Effector memory CD4-positive, alpha-beta T cell (primary cell): Measurements from ENCODE around the gene RALGPS1.

Source experiments
- DNase-seq, 3 donors: peaks; one replicate each; pipeline ENCODE4 v3.0.0-alpha.2; 2020
- H3K27ac ChIP-seq: 2 replicates; pipeline ENCODE4 v1.7.0; 2013; ENCODE audit warnings: mild to moderate bottlenecking, low read length, moderate library complexity; ENCODE audit not compliant: insufficient read depth, poor library complexity, severe bottlenecking
- H3K27me3 ChIP-seq: replicated peaks from 2 replicates; pipeline ENCODE4 v1.7.0; 2013; ENCODE audit warnings: mild to moderate bottlenecking, low read length; ENCODE audit not compliant: insufficient read depth, control insufficient read depth, poor library complexity, severe bottlenecking
- H3K36me3 ChIP-seq: 2 replicates; pipeline ENCODE4 v1.7.0; 2013; ENCODE audit warnings: mild to moderate bottlenecking, low read length, moderate library complexity; ENCODE audit not compliant: control insufficient read depth, insufficient read depth
- H3K4me1 ChIP-seq: 2 replicates; pipeline ENCODE4 v1.7.0; 2013; ENCODE audit warnings: low read length, mild to moderate bottlenecking; ENCODE audit not compliant: control insufficient read depth, insufficient read depth, poor library complexity, severe bottlenecking
- H3K4me3 ChIP-seq: 2 replicates; pipeline ENCODE4 v1.7.0; 2013; ENCODE audit warnings: low read length, low read depth, mild to moderate bottlenecking; ENCODE audit not compliant: insufficient read depth, poor library complexity, severe bottlenecking
- H3K9me3 ChIP-seq: 2 replicates; pipeline ENCODE4 v1.7.0; 2013; ENCODE audit warnings: mild to moderate bottlenecking, low read length, moderate library complexity; ENCODE audit not compliant: control insufficient read depth
- total RNA-seq, 3 donors: gene quantifications; one replicate each; lab custom pipeline; 2026; lab: John Stamatoyannopoulos, UW

RALGPS1 gene
- 5.5 to 11.1 (median 9.9) reads per million in 3 donors for total RNA-seq

- peaks cover 10% of the 10 kb centered on the region for H3K4me1 ChIP-seq
- peak; percentile 78 to 84 (median 80) for DNase-seq
- no peak within 1 kb of the TSS for H3K27ac ChIP-seq
- H3K9me3 ChIP-seq = no peaks in the 10 kb centered on the region
- H3K4me3 ChIP-seq = peak within 1 kb of the TSS; percentile 46
- H3K27me3 ChIP-seq = no peaks in the 10 kb centered on the region
- no peaks in the 10 kb centered on the region for H3K36me3 ChIP-seq
Observed at GRCh38 chr9:126914458-126915280, at the start of gene RALGPS1. TSS of gene RALGPS1 (plus strand) at chr9:126914782. CDS start at chr9:126962290, 47,508 bp downstream.

- no peaks in the 10 kb centered on the region for H3K4me1 ChIP-seq
- no peaks in the 10 kb centered on the region for H3K36me3 ChIP-seq
- H3K27ac ChIP-seq = no peak overlapping the region
- H3K4me3 ChIP-seq = no peak overlapping the region
- no peaks in the 10 kb centered on the region for H3K9me3 ChIP-seq
- no peaks in the 10 kb centered on the region for H3K27me3 ChIP-seq
- DNase-seq = no peak
Observed at GRCh38 chr9:126869368-126869767, 45.2 kb upstream of the RALGPS1 start.

GRCh38 chr9:126872516-126872915 is 42.1 kb upstream of the RALGPS1 start:
- no peak overlapping the region for H3K4me3 ChIP-seq
- no peaks in the 10 kb centered on the region for H3K36me3 ChIP-seq
- no peaks in the 10 kb centered on the region for H3K9me3 ChIP-seq
- no peak overlapping the region for H3K27ac ChIP-seq
- no peak for DNase-seq
- H3K27me3 ChIP-seq = no peaks in the 10 kb centered on the region
- no peaks in the 10 kb centered on the region for H3K4me1 ChIP-seq

- no peaks in the 10 kb centered on the region for H3K27me3 ChIP-seq
- H3K36me3 ChIP-seq = peaks cover 5% of the 10 kb centered on the region
- no peak for DNase-seq
- no peaks in the 10 kb centered on the region for H3K4me1 ChIP-seq
- H3K9me3 ChIP-seq = no peaks in the 10 kb centered on the region
- no peak overlapping the region for H3K4me3 ChIP-seq
- H3K27ac ChIP-seq = no peak overlapping the region
Observed at GRCh38 chr9:126874546-126875314, 39.9 kb upstream of the RALGPS1 start.

- Histone ChIP-seq H3K36me3 (peaks cover 16% of the 10 kb centered on the region), H3K27me3 (no peaks in the 10 kb centered on the region), H3K27ac (no peak overlapping the region), H3K4me1 (no peaks in the 10 kb centered on the region), H3K4me3 (no peak overlapping the region), H3K9me3 (no peaks in the 10 kb centered on the region)
- DNase-seq = no peak
Observed at GRCh38 chr9:126875756-126876510, 38.6 kb upstream of the RALGPS1 start.

- Histone ChIP-seq H3K9me3 (no peaks in the 10 kb centered on the region), H3K4me3 (no peak overlapping the region), H3K27me3 (no peaks in the 10 kb centered on the region), H3K27ac (no peak overlapping the region), H3K36me3 (peaks cover 18% of the 10 kb centered on the region), H3K4me1 (no peaks in the 10 kb centered on the region)
- DNase-seq = no peak
Observed at GRCh38 chr9:126876531-126876930, 38.1 kb upstream of the RALGPS1 start.

GRCh38 chr9:126877418-126877817 is 37.2 kb upstream of the RALGPS1 start:
- no peaks in the 10 kb centered on the region for H3K4me1 ChIP-seq
- no peak for DNase-seq
- H3K27me3 ChIP-seq = no peaks in the 10 kb centered on the region
- H3K4me3 ChIP-seq = no peak overlapping the region
- no peak overlapping the region for H3K27ac ChIP-seq
- peaks cover 21% of the 10 kb centered on the region for H3K36me3 ChIP-seq
- H3K9me3 ChIP-seq = no peaks in the 10 kb centered on the region

- H3K4me1 ChIP-seq = no peaks in the 10 kb centered on the region
- H3K4me3 ChIP-seq = no peak overlapping the region
- H3K27me3 ChIP-seq = no peaks in the 10 kb centered on the region
- DNase-seq = no peak
- no peaks in the 10 kb centered on the region for H3K9me3 ChIP-seq
- no peak overlapping the region for H3K27ac ChIP-seq
- H3K36me3 ChIP-seq = peaks cover 21% of the 10 kb centered on the region
Observed at GRCh38 chr9:126879288-126879687, 35.3 kb upstream of the RALGPS1 start.

- H3K27me3 ChIP-seq = no peaks in the 10 kb centered on the region
- no peaks in the 10 kb centered on the region for H3K4me1 ChIP-seq
- no peak for DNase-seq
- H3K9me3 ChIP-seq = no peaks in the 10 kb centered on the region
- no peak overlapping the region for H3K4me3 ChIP-seq
- peaks cover 21% of the 10 kb centered on the region for H3K36me3 ChIP-seq
- no peak overlapping the region for H3K27ac ChIP-seq
Observed at GRCh38 chr9:126880226-126880946, 34.2 kb upstream of the RALGPS1 start.
